8988T (cell line): ENCODE results near the gene USP30.
"Not testable (repeated sequence)": the region's sequence is repeated elsewhere in the genome, so short reads cannot be mapped to it uniquely, and the experiment has no call there.

ENCODE experiments used
- DNase-seq: peaks from one replicate; pipeline ENCODE4 v3.0.0; 2011

Gene USP30, protein sequence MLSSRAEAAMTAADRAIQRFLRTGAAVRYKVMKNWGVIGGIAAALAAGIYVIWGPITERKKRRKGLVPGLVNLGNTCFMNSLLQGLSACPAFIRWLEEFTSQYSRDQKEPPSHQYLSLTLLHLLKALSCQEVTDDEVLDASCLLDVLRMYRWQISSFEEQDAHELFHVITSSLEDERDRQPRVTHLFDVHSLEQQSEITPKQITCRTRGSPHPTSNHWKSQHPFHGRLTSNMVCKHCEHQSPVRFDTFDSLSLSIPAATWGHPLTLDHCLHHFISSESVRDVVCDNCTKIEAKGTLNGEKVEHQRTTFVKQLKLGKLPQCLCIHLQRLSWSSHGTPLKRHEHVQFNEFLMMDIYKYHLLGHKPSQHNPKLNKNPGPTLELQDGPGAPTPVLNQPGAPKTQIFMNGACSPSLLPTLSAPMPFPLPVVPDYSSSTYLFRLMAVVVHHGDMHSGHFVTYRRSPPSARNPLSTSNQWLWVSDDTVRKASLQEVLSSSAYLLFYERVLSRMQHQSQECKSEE

GRCh38 chr12:109052414-109053323 is at the start of gene USP30:
Gene USP30, plus strand, starts transcription at chr12:109052576. Its CDS starts 103 bp downstream, at chr12:109052679.
- DNase-seq = peak; percentile 74

DNA sequence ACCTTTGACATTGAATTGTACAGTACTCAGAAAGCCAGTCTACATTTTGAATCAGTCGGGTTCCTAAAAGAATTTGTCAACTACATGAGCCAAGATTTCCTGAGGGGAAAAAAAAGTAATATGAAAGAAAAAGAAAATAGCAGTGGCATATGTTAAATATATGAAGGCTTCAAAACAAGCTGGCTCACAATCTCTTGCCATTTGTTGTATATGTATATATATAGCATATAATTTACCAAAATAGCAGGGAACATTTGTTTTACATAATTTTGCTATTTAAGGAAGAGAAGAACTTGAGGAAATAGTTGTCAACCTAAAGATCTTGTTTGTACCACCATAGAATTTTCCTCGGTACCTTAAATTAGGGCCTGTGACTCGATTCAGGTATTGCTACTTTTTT is 48.4 kb upstream of the USP30 start:
- no peak for DNase-seq

DNA sequence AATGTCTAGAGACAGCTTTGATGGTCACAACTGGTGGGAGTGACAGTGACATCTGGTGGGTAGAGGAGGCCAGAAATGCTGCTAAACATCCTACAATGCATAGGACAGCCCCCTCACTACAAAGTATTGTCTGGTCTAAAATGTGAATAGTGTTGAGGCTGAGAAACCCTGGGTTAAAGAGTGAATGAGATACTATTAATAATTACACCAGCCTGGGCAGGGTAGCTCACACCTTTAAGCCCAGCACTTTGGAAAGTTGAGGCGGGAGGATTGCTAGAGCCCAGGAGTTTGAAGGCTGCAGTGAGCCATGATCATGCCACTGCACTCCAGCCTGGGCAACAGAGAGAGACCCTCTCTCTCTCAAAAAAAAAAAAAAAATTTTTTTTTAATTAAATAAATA is 42.6 kb upstream of the USP30 start:
- no peak for DNase-seq

GRCh38 chr12:109010259-109010658 is 42.1 kb upstream of the USP30 start:
- DNase-seq = no peak

DNA sequence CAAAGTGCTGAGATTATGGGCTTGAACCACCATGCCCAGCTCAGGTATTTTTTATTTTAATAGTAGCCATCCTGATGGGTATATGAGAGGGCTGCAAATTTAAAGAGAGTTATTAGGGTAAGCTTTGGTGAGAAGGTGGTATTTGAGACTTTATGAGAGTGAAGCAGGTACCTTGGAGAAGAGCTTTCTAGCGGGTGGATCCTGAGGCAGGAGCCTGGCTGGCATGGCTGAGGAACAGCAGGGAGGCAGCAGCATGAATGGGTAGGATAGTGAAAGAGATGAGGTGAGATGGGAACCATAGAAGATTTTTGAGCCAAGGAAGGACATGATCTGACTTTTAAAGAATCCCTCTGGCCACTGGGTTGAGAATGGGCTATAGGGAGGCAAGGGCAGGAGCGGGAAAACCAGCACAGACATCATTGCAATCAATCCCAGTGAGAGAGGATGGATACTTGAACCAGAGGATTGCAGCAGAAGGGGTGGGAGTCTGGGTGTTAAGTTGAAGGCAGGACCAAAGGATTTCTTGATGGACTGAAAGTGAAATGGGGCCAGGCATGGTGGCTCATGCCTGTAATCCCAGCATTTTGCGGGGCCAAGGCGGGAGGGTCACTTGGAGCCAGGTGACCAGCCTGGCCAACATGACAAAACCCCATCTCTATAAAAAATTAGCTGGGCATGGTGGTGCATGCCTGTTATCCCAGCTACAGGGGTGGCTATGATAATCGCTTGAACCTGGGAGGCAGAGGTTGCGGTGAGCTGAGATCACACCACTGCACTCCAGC is 37.2 kb upstream of the USP30 start:
- no peak for DNase-seq

- no peak for DNase-seq
Observed at GRCh38 chr12:109016016-109016415, 36.4 kb upstream of the USP30 start.

DNA sequence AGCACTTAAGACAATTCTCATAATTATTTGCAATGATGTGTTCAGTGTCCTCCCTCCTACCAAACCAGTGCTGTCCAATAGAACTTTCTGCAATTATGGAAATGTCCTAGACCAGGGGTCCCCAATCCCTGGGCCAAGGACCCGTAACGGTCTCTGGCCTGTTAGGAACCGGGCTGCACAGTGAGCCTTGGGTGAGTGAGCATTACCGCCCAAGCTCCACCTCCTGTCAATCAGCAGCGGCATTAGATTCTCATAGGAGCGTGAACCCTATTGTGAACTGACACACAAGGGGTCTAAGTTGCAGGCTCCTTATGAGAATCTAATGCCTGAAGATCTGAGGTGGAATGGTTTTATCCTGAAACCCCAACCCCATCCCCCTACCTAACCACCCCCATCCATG is 35.4 kb upstream of the USP30 start:
- DNase-seq = no peak

GRCh38 chr12:109018296-109018695 is 34.1 kb upstream of the USP30 start:
- no peak for DNase-seq

GRCh38 chr12:109020146-109020795 is 32.1 kb upstream of the USP30 start:
- DNase-seq = no peak

DNA sequence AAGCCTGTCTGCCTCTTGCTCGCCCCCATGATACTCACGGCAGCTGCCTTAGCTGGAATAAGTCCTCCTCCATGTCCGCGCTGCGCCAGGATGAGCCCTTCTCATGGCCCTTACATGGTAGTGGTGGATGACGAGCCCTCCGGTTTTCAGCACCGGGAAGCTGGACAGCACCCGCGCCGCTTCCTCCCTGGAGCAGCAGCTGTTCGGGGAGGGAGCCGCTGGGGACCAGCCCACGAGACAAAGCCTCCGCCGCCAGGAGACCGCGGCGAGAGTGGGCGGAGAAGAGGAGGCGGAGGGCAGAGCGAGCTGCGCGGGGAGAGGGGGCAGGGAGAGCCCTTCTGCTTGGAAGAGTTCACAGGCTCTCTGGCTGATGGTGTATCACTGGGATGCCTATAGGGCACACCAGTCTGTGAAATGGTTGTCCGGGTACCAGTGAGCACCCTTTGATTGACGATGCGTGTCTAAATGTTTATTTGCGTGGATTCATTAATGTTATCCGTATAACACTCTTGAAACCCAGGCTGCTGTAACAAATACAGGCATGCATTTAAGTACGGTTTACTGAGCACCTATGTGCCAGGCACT is 31.5 kb upstream of the USP30 start, which contains the start of gene SVOP:
SVOP (minus strand) TSS at position 273 of the 585 bp plus-strand sequence; CDS start at position 73, 200 bp downstream.
- peak; percentile 55 for DNase-seq

DNA sequence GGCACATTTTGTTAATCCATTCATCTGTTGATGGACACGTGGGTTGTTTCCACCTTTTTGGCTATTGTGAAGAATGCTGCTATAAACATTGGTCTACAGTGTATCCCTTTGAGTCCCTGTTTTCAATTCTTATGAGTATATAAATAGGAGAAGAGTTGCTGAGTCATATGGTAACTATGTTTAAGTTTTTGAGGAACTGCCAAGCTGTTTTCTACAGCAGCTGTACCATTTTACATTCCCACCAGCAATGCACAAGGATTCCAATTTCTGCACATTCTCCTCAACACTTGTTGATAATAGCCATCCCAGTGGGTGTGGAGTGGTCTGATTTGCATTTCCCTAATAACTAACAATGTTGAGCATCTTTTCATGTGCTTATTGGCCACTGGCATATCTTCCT is 24.6 kb upstream of the USP30 start:
- no peak for DNase-seq

DNA sequence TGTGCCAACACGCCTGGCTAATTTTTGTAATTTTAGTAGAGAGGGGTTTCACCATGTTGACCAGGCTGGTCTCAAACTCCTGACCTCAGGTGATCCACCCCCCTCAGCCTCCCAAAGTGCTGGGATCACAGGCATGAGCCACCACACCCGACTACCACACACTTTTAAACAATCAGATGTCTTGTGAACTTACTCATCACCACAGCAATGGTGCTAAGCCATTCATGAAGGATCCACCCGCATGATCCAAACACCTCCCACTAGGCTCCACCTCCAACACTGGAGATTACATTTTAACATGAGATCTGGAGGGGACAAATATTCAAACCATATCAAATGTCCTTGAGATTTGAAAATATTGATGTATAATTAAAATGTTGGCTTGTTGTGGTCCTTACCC is 23.8 kb upstream of the USP30 start:
- not testable (repeated sequence) for DNase-seq

- DNase-seq = no peak
Observed at GRCh38 chr12:109029411-109029810, 23.0 kb upstream of the USP30 start.

DNA sequence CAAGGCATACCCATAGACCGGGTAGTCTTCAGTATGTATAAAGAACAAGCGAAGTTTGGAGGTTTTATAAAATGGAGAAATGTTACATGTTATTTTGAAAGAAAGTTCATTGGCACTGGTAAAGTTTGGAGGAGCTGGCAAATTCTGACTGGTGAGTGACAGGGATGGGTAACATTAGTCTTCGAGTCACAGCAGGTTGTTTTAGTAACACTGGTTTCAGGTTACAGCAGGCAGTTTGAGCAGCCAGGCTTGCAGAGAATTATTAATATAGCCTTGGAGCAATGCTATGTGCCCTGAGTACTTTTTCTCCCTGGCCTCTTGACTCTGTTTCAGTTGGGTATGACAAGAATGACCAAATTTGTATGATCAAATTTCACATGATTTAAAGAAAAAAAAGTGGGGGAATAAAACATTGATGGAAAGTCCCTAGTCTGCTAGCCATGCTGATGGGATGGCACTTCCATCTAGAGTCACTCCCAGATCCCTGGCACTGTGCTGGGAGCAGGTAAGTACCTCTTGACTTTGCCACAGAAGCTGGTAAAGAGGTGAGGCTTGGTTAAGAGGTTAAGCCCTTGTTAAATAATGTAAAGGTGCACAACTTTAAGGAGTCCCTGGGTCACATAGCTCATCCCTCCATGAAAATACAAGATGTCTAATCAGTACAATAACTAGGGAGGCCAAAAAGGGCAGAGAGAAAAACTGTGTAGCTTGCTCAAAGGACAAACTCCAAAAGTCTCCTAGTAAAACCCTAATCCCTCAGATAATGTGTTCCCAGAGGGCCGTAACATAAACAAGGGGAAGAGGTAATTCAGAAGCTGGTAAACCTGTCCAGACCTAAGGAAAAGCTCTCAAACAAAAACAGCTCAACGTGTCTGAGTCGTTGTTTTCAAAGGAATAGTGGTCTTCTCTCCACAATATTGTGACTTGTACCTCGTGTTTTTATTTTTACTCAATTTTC is 18.9 kb upstream of the USP30 start:
- no peak for DNase-seq

DNA sequence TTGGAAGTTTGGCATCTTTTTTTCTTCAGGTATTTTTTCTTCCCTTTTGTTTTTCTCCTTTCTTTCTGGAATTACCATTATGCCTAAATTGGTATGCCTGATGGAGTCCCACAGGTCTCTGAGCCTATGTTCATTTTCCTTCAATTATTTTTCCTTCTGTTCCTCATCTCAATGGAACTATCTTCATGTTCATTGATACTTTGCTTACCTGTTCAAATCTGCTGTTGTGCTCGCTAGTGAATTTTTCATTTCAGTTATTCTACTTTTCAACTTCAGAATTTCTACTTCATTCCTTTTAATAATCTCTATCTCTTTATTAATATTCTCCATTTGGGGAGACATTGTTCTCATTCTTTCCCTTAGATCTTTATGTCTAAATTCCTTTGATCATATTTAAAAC is 15.4 kb upstream of the USP30 start:
- no peak for DNase-seq

DNA sequence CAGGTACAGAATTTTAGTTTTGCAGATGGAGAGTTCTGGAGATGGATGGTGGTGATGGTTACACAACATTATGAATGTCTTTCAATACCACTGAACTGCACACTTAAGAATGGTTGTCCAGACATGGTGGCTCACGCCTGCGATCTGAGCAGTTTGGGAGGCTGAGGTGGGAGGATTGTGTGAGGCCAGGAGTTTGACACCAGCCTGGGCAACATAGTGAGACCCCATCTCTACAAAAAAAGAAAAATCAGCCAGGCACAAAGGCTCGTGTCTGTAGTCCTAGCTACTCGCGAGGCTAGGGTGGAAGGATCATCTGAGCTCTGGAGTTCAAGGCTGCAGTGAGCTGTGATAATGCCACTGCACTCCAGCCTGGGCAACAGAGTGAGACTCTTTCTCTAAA is 8.1 kb upstream of the USP30 start:
- DNase-seq = no peak

DNA sequence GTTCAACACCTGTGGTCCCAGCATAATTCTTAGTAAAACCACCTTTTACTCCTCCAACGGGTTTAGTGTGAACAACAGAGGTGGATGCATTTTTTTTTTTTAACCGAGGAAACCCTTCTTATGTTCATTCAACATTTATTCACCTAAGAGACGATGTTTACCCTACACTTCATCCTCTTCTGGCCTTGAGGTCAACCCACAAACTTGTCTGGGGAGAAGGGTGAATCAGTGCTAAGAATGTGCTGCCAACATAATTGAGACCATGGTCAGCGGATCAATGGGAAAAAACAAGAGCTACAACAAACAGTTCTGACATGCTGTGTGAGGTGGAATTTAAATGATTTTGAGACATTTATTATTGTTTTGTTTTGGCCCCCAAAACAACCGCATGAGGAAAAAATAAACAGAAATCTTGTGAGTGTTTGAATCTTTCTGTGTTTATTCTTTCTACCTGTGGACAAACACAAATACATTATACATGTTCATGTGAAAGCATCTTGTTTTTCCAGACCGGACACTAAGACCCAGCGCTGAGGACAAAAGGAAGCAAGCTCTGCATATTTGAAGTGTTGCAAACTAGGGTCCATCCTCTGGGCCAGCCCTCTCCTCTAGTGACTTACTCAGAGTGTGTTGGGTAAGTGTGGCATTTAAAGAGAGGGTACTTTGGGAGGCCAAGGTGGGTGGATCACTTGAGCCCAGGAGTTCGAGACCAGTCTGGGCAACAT is 5.1 kb upstream of the USP30 start:
- DNase-seq = no peak

DNA sequence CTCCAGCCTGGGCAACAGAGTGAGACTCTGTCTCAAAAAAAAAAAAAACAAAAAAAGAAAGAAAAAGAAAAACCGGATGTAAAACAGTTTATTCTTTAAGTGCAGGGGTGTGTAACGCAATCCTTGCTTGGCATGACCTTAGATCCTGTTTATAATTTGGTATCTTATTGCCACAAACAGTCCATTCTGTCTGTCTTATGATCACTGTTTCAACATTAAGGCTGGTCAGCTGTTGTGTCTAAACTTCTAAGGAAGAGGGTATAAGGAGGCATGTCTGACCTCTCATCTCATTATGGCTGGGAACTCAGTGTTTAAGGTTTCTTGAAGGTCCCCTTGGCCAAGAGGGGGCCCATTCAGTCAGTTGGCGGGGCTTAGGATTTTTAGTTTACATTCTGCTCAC is 3.7 kb upstream of the USP30 start:
- not testable (repeated sequence) for DNase-seq

DNA sequence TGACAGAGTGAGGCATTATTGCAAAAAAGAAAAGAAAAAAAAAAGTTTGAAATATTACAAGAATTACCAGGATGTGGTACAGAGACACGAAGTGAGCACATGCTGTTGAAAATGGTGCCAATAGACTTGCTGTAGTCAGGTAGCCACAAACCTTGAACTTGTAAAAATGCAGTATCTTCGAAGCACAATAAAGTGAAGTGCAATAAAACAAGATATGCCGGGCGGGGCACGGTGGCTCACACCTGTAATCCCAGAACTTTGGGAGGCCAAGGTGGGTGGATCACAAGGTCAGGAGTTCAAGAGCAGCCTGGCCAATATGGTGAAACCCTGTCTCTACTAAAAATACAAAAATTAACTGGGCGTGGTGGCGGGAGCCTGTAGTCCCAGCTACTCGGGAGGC is 2.6 kb upstream of the USP30 start:
- not testable (repeated sequence) for DNase-seq

DNA sequence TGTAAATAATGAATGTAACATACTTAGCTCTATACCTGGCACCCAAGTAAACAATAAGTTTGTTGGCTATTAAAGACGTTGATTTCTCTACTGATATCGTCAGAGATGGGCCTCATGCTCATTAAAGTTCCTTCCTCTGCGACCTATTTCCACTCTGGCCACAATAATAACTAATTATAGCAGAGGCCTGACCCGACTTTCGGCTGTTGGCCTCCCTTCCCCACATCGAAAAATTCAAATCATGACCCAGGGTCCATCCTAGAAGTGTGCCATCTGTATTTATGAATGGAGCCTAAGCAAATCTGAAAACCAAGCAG is 321 bp upstream of the USP30 start:
- no peak for DNase-seq
